Measurements from ENCODE around the gene XPC.

XPC gene

GRCh38 chr3:14201940-14202684 is 23.7 kb upstream of the XPC start:
- no peak for TF ChIP-seq EGR1 (IDR thresholded peaks at IDR 0.05)
- no peak for TF ChIP-seq CREB1 (IDR thresholded peaks at IDR 0.05; ENCODE audit: low read depth)
- no peak for TF ChIP-seq NFIC (IDR thresholded peaks at IDR 0.05)
- no peak for TF ChIP-seq FOXM1 (IDR thresholded peaks at IDR 0.05; ENCODE audit: borderline replicate concordance, low read depth)
- TF ChIP-seq, protein P1, sequence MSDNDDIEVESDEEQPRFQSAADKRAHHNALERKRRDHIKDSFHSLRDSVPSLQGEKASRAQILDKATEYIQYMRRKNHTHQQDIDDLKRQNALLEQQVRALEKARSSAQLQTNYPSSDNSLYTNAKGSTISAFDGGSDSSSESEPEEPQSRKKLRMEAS (IDR thresholded peaks at IDR 0.05) = no peak
- TF ChIP-seq EP300 (IDR thresholded peaks at IDR 0.05; ENCODE audit: borderline replicate concordance) = no peak
- no peak for TF ChIP-seq REST (IDR thresholded peaks at IDR 0.05; ENCODE audit: low read depth)
- TF ChIP-seq CEBPB (IDR thresholded peaks at IDR 0.05) = no peak
- TF ChIP-seq YY1 (IDR thresholded peaks at IDR 0.05; ENCODE audit: low read depth) = no peak
- no peak for TF ChIP-seq TCF12 (IDR thresholded peaks at IDR 0.05; ENCODE audit: low read depth)

- TF ChIP-seq, protein P2, sequence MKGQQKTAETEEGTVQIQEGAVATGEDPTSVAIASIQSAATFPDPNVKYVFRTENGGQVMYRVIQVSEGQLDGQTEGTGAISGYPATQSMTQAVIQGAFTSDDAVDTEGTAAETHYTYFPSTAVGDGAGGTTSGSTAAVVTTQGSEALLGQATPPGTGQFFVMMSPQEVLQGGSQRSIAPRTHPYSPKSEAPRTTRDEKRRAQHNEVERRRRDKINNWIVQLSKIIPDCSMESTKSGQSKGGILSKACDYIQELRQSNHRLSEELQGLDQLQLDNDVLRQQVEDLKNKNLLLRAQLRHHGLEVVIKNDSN (IDR thresholded peaks at IDR 0.05) = no peak
- TF ChIP-seq FOXM1 (IDR thresholded peaks at IDR 0.05; ENCODE audit: borderline replicate concordance, low read depth) (no peak), EP300 (IDR thresholded peaks at IDR 0.05; ENCODE audit: borderline replicate concordance) (no peak), CREB1 (IDR thresholded peaks at IDR 0.05; ENCODE audit: low read depth) (no peak), RAD21 (IDR thresholded peaks at IDR 0.05; ENCODE audit: low read depth) (no peak), NFIC (IDR thresholded peaks at IDR 0.05) (no peak), TEAD4 (IDR thresholded peaks at IDR 0.05) (no peak)
- TF ChIP-seq, protein P1 (IDR thresholded peaks at IDR 0.05) = no peak
These were observed 22.4 kb upstream of the XPC start for GRCh38 chr3:14200841-14201240.

GRCh38 chr3:14200276-14200675 is 21.9 kb upstream of the XPC start:
- TF ChIP-seq TEAD4 (IDR thresholded peaks at IDR 0.05) = no peak
- no peak for TF ChIP-seq REST (IDR thresholded peaks at IDR 0.05; ENCODE audit: low read depth)
- TF ChIP-seq, protein P2 (IDR thresholded peaks at IDR 0.05) = no peak
- TF ChIP-seq FOXM1 (IDR thresholded peaks at IDR 0.05; ENCODE audit: borderline replicate concordance, low read depth) = no peak
- no peak for TF ChIP-seq NFIC (IDR thresholded peaks at IDR 0.05)
- no peak for TF ChIP-seq CREB1 (IDR thresholded peaks at IDR 0.05; ENCODE audit: low read depth)

GRCh38 chr3:14199641-14200040 is 21.2 kb upstream of the XPC start:
- TF ChIP-seq CEBPB (IDR thresholded peaks at IDR 0.05) (no peak), NFIC (IDR thresholded peaks at IDR 0.05) (no peak), TCF12 (IDR thresholded peaks at IDR 0.05; ENCODE audit: low read depth) (no peak), REST (IDR thresholded peaks at IDR 0.05; ENCODE audit: low read depth) (no peak), EGR1 (IDR thresholded peaks at IDR 0.05) (no peak), ZBTB7A (IDR thresholded peaks at IDR 0.05; ENCODE audit: low read depth) (no peak), TEAD4 (IDR thresholded peaks at IDR 0.05) (no peak)
- TF ChIP-seq, protein P2 (IDR thresholded peaks at IDR 0.05) = no peak
- TF ChIP-seq, protein P1 (IDR thresholded peaks at IDR 0.05) = no peak

Measured in Ishikawa (cell line).